ENCODE data around the gene SORCS2.

The SORCS2 gene

DNA sequence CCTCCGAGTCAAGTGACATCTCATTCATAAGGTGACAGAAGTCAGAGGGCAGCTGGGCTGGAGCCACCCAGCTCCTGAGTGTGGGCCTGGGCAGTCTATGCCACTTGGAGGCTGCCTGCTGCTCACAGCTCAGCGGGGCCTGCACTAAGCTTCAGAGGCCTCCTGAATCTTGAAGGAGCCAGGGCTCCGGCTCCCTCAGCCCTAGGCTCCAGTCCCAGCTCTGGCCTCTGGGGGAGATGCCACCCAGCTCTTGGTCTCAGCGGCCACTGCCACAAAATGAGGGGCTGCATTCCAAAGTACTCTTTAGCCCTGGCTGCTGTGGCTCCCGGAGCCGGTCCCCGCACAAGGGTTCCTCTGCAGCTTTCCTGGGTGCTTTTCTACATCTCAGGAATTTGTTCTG lies 275.1 kb downstream of the SORCS2 start:
- Histone ChIP-seq H2BK15ac (ENCODE audit: low read depth, poor library complexity, severe bottlenecking) (no peak overlapping the region), H3K36me3 (ENCODE audit: control insufficient read depth in 1 of 2, insufficient read depth in 2 of 2, low read depth in 1 of 2, low read length in 2 of 2) (no peaks in the 10 kb centered on the region), H3K4me1 (ENCODE audit: control insufficient read depth, insufficient read depth, low read depth, low read length) (peaks cover 14% of the 10 kb centered on the region), H3K79me1 (replicated peaks; ENCODE audit: low read length, poor library complexity, severe bottlenecking) (no peaks in the 10 kb centered on the region), H2BK12ac (ENCODE audit: low read length in 2 of 2) (no peak overlapping the region), H2BK120ac (ENCODE audit: low read depth, low read length) (no peak overlapping the region), H4K91ac (ENCODE audit: low read length) (no peak overlapping the region), H3K27ac (ENCODE audit: low read length, poor library complexity, severe bottlenecking) (no peak overlapping the region), H3K18ac (ENCODE audit: low read depth in 1 of 2, low read length in 2 of 2) (no peak overlapping the region), H3K9me3 (ENCODE audit: control insufficient read depth, low read length) (peaks cover 7% of the 10 kb centered on the region), H3K4me2 (ENCODE audit: low read length, poor library complexity, severe bottlenecking) (no peak overlapping the region), H2AK5ac (ENCODE audit: low read length, severe bottlenecking) (no peak overlapping the region), H3K4ac (ENCODE audit: low read depth in 1 of 2, low read length in 2 of 2) (no peak overlapping the region), H2AFZ (ENCODE audit: low read depth, low read length) (no peak overlapping the region), H3K23ac (ENCODE audit: low read length in 2 of 2) (no peak overlapping the region), H3K27me3 (ENCODE audit: control insufficient read depth in 1 of 2, insufficient read depth in 1 of 2, low read length in 2 of 2) (peaks cover 13 to 30% of the 10 kb centered on the region in 2 experiments), H2BK5ac (ENCODE audit: low read depth, low read length, poor library complexity, severe bottlenecking) (no peak overlapping the region), H3K4me3 (ENCODE audit: insufficient read depth in 1 of 2, low read depth in 1 of 2, low read length in 2 of 2) (no peak overlapping the region), H4K8ac (ENCODE audit: low read length) (no peak overlapping the region), H3K9ac (ENCODE audit: low read length) (no peak overlapping the region), H3K14ac (ENCODE audit: low read length in 2 of 2) (no peak overlapping the region)
- WGBS = 93% methylated on average over 7 of the region's 7 CpGs
- DNase-seq = no peak

DNA sequence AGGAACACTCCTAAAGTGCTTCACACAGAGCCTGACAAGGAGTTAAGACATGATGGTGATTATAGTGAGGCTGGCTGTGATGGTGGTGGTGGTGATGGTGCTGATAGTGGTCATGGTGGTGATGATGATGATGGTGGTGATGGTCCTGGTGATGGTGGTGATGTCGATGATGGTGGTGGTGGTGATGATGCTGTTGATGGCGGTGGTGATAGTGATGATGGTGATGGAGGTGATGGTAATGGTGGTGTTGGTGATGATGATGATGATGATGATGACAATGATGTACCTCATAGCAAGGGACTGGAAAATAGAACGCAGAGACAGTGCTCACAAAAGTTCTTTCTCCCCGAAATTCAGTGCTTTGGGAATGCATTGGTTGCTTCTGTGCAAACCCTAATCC lies 276.7 kb downstream of the SORCS2 start:
- no peak for DNase-seq
- no peak overlapping the region for H3K4me2 ChIP-seq (ENCODE audit: low read length, poor library complexity, severe bottlenecking)
- H2BK15ac ChIP-seq (ENCODE audit: low read depth, poor library complexity, severe bottlenecking) = no peak overlapping the region
- no peak overlapping the region for H3K4ac ChIP-seq (ENCODE audit: low read depth in 1 of 2, low read length in 2 of 2)
- no peak overlapping the region for H2BK5ac ChIP-seq (ENCODE audit: low read depth, low read length, poor library complexity, severe bottlenecking)
- no peaks in the 10 kb centered on the region for H3K79me1 ChIP-seq (replicated peaks; ENCODE audit: low read length, poor library complexity, severe bottlenecking)
- no peak overlapping the region for H3K27ac ChIP-seq (ENCODE audit: low read length, poor library complexity, severe bottlenecking)
- H3K14ac ChIP-seq (ENCODE audit: low read length in 2 of 2) = no peak overlapping the region
- H3K4me3 ChIP-seq (ENCODE audit: insufficient read depth in 1 of 2, low read depth in 1 of 2, low read length in 2 of 2) = no peak overlapping the region
- no peak overlapping the region for H2BK120ac ChIP-seq (ENCODE audit: low read depth, low read length)
- no peak overlapping the region for H4K8ac ChIP-seq (ENCODE audit: low read length)
- H2AK5ac ChIP-seq (ENCODE audit: low read length, severe bottlenecking) = no peak overlapping the region
- H3K27me3 ChIP-seq (ENCODE audit: control insufficient read depth in 1 of 2, insufficient read depth in 1 of 2, low read length in 2 of 2) = peaks cover 28 to 39% of the 10 kb centered on the region in 2 experiments
- H2BK12ac ChIP-seq (ENCODE audit: low read length in 2 of 2) = no peak overlapping the region
- H3K23ac ChIP-seq (ENCODE audit: low read length in 2 of 2) = no peak overlapping the region
- no peaks in the 10 kb centered on the region for H3K36me3 ChIP-seq (ENCODE audit: control insufficient read depth in 1 of 2, insufficient read depth in 2 of 2, low read depth in 1 of 2, low read length in 2 of 2)
- H3K4me1 ChIP-seq (ENCODE audit: control insufficient read depth, insufficient read depth, low read depth, low read length) = peaks cover 3% of the 10 kb centered on the region
- H3K9ac ChIP-seq (ENCODE audit: low read length) = no peak overlapping the region
- no peak overlapping the region for H2AFZ ChIP-seq (ENCODE audit: low read depth, low read length)
- H4K91ac ChIP-seq (ENCODE audit: low read length) = no peak overlapping the region
- no peak overlapping the region for H3K18ac ChIP-seq (ENCODE audit: low read depth in 1 of 2, low read length in 2 of 2)
- H3K9me3 ChIP-seq (ENCODE audit: control insufficient read depth, low read length) = peaks cover 7% of the 10 kb centered on the region
- WGBS = 84% methylated on average over 4 of the region's 4 CpGs

GRCh38 chr4:7470111-7470510 lies 277.8 kb downstream of the SORCS2 start:
- Histone ChIP-seq H2BK5ac (ENCODE audit: low read depth, low read length, poor library complexity, severe bottlenecking) (no peak overlapping the region), H4K8ac (ENCODE audit: low read length) (no peak overlapping the region), H3K4me1 (ENCODE audit: control insufficient read depth, insufficient read depth, low read depth, low read length) (peaks cover 3% of the 10 kb centered on the region), H3K27ac (ENCODE audit: low read length, poor library complexity, severe bottlenecking) (no peak overlapping the region), H3K23ac (ENCODE audit: low read length in 2 of 2) (no peak overlapping the region), H2AK5ac (ENCODE audit: low read length, severe bottlenecking) (no peak overlapping the region), H3K79me1 (replicated peaks; ENCODE audit: low read length, poor library complexity, severe bottlenecking) (no peaks in the 10 kb centered on the region), H3K18ac (ENCODE audit: low read depth in 1 of 2, low read length in 2 of 2) (no peak overlapping the region), H3K4ac (ENCODE audit: low read depth in 1 of 2, low read length in 2 of 2) (no peak overlapping the region), H2BK12ac (ENCODE audit: low read length in 2 of 2) (no peak overlapping the region), H3K4me2 (ENCODE audit: low read length, poor library complexity, severe bottlenecking) (no peak overlapping the region), H2BK120ac (ENCODE audit: low read depth, low read length) (no peak overlapping the region), H4K91ac (ENCODE audit: low read length) (no peak overlapping the region), H2AFZ (ENCODE audit: low read depth, low read length) (no peak overlapping the region), H3K9ac (ENCODE audit: low read length) (no peak overlapping the region), H3K36me3 (ENCODE audit: control insufficient read depth in 1 of 2, insufficient read depth in 2 of 2, low read depth in 1 of 2, low read length in 2 of 2) (no peaks in the 10 kb centered on the region), H3K9me3 (ENCODE audit: control insufficient read depth, low read length) (peaks cover 7% of the 10 kb centered on the region), H3K27me3 (ENCODE audit: control insufficient read depth in 1 of 2, insufficient read depth in 1 of 2, low read length in 2 of 2) (peaks cover 31 to 39% of the 10 kb centered on the region in 2 experiments), H2BK15ac (ENCODE audit: low read depth, poor library complexity, severe bottlenecking) (no peak overlapping the region), H3K14ac (ENCODE audit: low read length in 2 of 2) (no peak overlapping the region), H3K4me3 (ENCODE audit: insufficient read depth in 1 of 2, low read depth in 1 of 2, low read length in 2 of 2) (no peak overlapping the region)
- WGBS = 87% methylated on average over 3 of the region's 3 CpGs
- no peak for DNase-seq

GRCh38 chr4:7470522-7471128 lies 278.3 kb downstream of the SORCS2 start:
- H2BK120ac ChIP-seq (ENCODE audit: low read depth, low read length) = no peak overlapping the region
- H3K36me3 ChIP-seq (ENCODE audit: control insufficient read depth in 1 of 2, insufficient read depth in 2 of 2, low read depth in 1 of 2, low read length in 2 of 2) = no peaks in the 10 kb centered on the region
- no peak overlapping the region for H3K14ac ChIP-seq (ENCODE audit: low read length in 2 of 2)
- H2AK5ac ChIP-seq (ENCODE audit: low read length, severe bottlenecking) = no peak overlapping the region
- no peak overlapping the region for H2AFZ ChIP-seq (ENCODE audit: low read depth, low read length)
- H3K27me3 ChIP-seq (ENCODE audit: control insufficient read depth in 1 of 2, insufficient read depth in 1 of 2, low read length in 2 of 2) = peaks cover 31 to 39% of the 10 kb centered on the region in 2 experiments
- no peak overlapping the region for H2BK12ac ChIP-seq (ENCODE audit: low read length in 2 of 2)
- no peak overlapping the region for H4K91ac ChIP-seq (ENCODE audit: low read length)
- peaks cover 3% of the 10 kb centered on the region for H3K4me1 ChIP-seq (ENCODE audit: control insufficient read depth, insufficient read depth, low read depth, low read length)
- no peak overlapping the region for H3K18ac ChIP-seq (ENCODE audit: low read depth in 1 of 2, low read length in 2 of 2)
- H3K23ac ChIP-seq (ENCODE audit: low read length in 2 of 2) = no peak overlapping the region
- H2BK15ac ChIP-seq (ENCODE audit: low read depth, poor library complexity, severe bottlenecking) = no peak overlapping the region
- no peak for DNase-seq
- no peak overlapping the region for H3K9ac ChIP-seq (ENCODE audit: low read length)
- no peak overlapping the region for H3K4me2 ChIP-seq (ENCODE audit: low read length, poor library complexity, severe bottlenecking)
- 87% methylated on average over 7 of the region's 8 CpGs for WGBS
- peaks cover 5% of the 10 kb centered on the region for H3K9me3 ChIP-seq (ENCODE audit: control insufficient read depth, low read length)
- no peak overlapping the region for H3K4ac ChIP-seq (ENCODE audit: low read depth in 1 of 2, low read length in 2 of 2)
- H4K8ac ChIP-seq (ENCODE audit: low read length) = no peak overlapping the region
- no peak overlapping the region for H2BK5ac ChIP-seq (ENCODE audit: low read depth, low read length, poor library complexity, severe bottlenecking)
- H3K27ac ChIP-seq (ENCODE audit: low read length, poor library complexity, severe bottlenecking) = no peak overlapping the region
- H3K79me1 ChIP-seq (replicated peaks; ENCODE audit: low read length, poor library complexity, severe bottlenecking) = no peaks in the 10 kb centered on the region
- no peak overlapping the region for H3K4me3 ChIP-seq (ENCODE audit: insufficient read depth in 1 of 2, low read depth in 1 of 2, low read length in 2 of 2)

Measured in mesenchymal stem cell (in vitro differentiated cells and primary cell).